H1 (cell line): Measurements from ENCODE around the gene ITGAV. TPM values are rescaled to one million over a fixed set of nuclear protein-coding genes. Genes with fewer than 3 reads are reported as not detected.

ENCODE experiments used
- CTCF ChIA-PET: fragments of 300-600 bp; sonication (Branson Sonifier 250); formaldehyde crosslinking; loops from one replicate; lab custom pipeline; 2021; ENCODE audit not compliant: partially characterized antibody; lab: Charles Lee
- POLR2A ChIA-PET: fragments of 300-600 bp; sonication (Branson Sonifier 250); formaldehyde crosslinking; loops from one replicate; lab custom pipeline; 2021; ENCODE audit warnings: inconsistent platforms; ENCODE audit not compliant: partially characterized antibody; lab: Charles Lee
- DNase-seq, 2 experiments: peaks; one replicate each; pipeline versions ENCODE4 v3.0.0 to v3.0.0-alpha.2; 2010 to 2022; ENCODE audit warnings: low spot score in 2 of 2, low read depth in 1 of 2, mixed read lengths in 1 of 2
- FAIRE-seq: peaks from 2 replicates; lab custom pipeline; 2011; peaks lifted over from hg19 to GRCh38; lab: Jason Lieb, UNC
- H2AFZ ChIP-seq: 2 replicates; pipeline ENCODE4 v1.8.1; 2012; ENCODE audit warnings: low read length, inconsistent platforms
- H2AK5ac ChIP-seq: 2 replicates; pipeline ENCODE4 v1.6.1; 2013; ENCODE audit warnings: low read depth, low read length
- H2BK120ac ChIP-seq: replicated peaks from 2 replicates; pipeline ENCODE3; 2013; ENCODE audit warnings: low read depth, low read length, inconsistent platforms
- H2BK12ac ChIP-seq: 2 replicates; pipeline ENCODE4 v1.6.1; 2013; ENCODE audit warnings: low read depth, low read length
- H2BK15ac ChIP-seq: 2 replicates; pipeline ENCODE4 v1.6.1; 2013; ENCODE audit warnings: low read length
- H2BK20ac ChIP-seq: 2 replicates; pipeline ENCODE4 v1.6.1; 2013; ENCODE audit warnings: low read length
- H2BK5ac ChIP-seq: 2 replicates; pipeline ENCODE4 v1.6.1; 2013; ENCODE audit warnings: low read depth, low read length
- H3K14ac ChIP-seq: 2 replicates; pipeline ENCODE4 v1.6.1; 2013; ENCODE audit warnings: inconsistent platforms; ENCODE audit not compliant: insufficient read length
- H3K18ac ChIP-seq: 2 replicates; pipeline ENCODE4 v1.6.1; 2013; ENCODE audit warnings: low read length; ENCODE audit errors: extremely low read depth
- H3K23ac ChIP-seq: 2 replicates; pipeline ENCODE4 v1.6.1; 2013; ENCODE audit warnings: inconsistent platforms; ENCODE audit not compliant: insufficient read length
- H3K23me2 ChIP-seq: 2 replicates; pipeline ENCODE4 v1.6.1; 2013; ENCODE audit warnings: low read depth, low read length
- H3K27ac ChIP-seq: 2 replicates; pipeline ENCODE4 v1.6.1; 2011; ENCODE audit warnings: low read depth, low read length, inconsistent platforms
- H3K27me3 ChIP-seq, 4 experiments: replicated peaks in 1 of 4; 1 replicate in 1 of 4; 2 replicates in 3 of 4; pipeline versions ENCODE4 v1.6.1 to v1.8.1; 2011 to 2013; ENCODE audit warnings: low read length in 3 of 4, mild to moderate bottlenecking in 3 of 4, inconsistent platforms in 2 of 4, mixed read lengths in 2 of 4, moderate library complexity in 1 of 4; ENCODE audit not compliant: control insufficient read depth in 3 of 4, insufficient read depth in 3 of 4; ENCODE audit errors: extremely low read depth in 1 of 4
- H3K36me3 ChIP-seq, 4 experiments: 2 replicates each; pipeline versions ENCODE4 v1.6.1 to v1.8.1; 2011 to 2013; ENCODE audit warnings: mild to moderate bottlenecking in 4 of 4, low read length in 3 of 4, moderate library complexity in 2 of 4, control low read depth in 1 of 4, inconsistent platforms in 1 of 4; ENCODE audit not compliant: insufficient read depth in 4 of 4, control insufficient read depth in 2 of 4
- H3K4ac ChIP-seq: replicated peaks from 2 replicates; pipeline ENCODE3; 2013; ENCODE audit warnings: low read length, low read depth, mixed read lengths, inconsistent platforms; ENCODE audit not compliant: insufficient read length
- H3K4me1 ChIP-seq, 4 experiments: replicated peaks in 1 of 4; 1 replicate in 1 of 4; 2 replicates in 3 of 4; pipeline versions ENCODE4 v1.6.1 to v1.8.1; 2011 to 2013; ENCODE audit warnings: low read length in 3 of 4, inconsistent platforms in 2 of 4, mixed read lengths in 1 of 4; ENCODE audit not compliant: insufficient read depth in 4 of 4, control insufficient read depth in 3 of 4
- H3K4me2 ChIP-seq, 2 experiments: 2 replicates each; pipeline versions ENCODE4 v1.6.1 to v1.8.1; 2011 to 2013; ENCODE audit warnings: low read depth in 2 of 2, low read length in 2 of 2, control low read depth in 1 of 2, inconsistent platforms in 1 of 2, mild to moderate bottlenecking in 1 of 2; ENCODE audit not compliant: insufficient read depth in 1 of 2
- H3K4me3 ChIP-seq, 4 experiments: fragments of 200-600, 300-600 bp in 1 of 4; sonication (generic), shearing (Covaris generic), sonication (Bioruptor Twin) in 1 of 4; 2 replicates each; pipeline versions ENCODE4 v1.5.1 to v1.8.1; 2011 to 2016; ENCODE audit warnings: low read length in 4 of 4, low read depth in 3 of 4, control low read depth in 2 of 4, inconsistent platforms in 2 of 4, mild to moderate bottlenecking in 2 of 4, mixed read lengths in 1 of 4, moderate library complexity in 1 of 4; ENCODE audit not compliant: insufficient read depth in 2 of 4; ENCODE audit errors: extremely low read depth in 1 of 4
- H3K56ac ChIP-seq: replicated peaks from 2 replicates; pipeline ENCODE3; 2013; ENCODE audit warnings: low read depth, mild to moderate bottlenecking, mixed read lengths, low read length, inconsistent platforms; ENCODE audit not compliant: insufficient read length
- H3K79me1 ChIP-seq: 2 replicates; pipeline ENCODE4 v1.6.1; 2013; ENCODE audit warnings: low read depth, low read length, control low read depth
- H3K79me2 ChIP-seq, 2 experiments: 2 replicates each; pipeline versions ENCODE4 v1.6.1 to v1.8.1; 2012 to 2013; ENCODE audit warnings: low read length in 2 of 2, mild to moderate bottlenecking in 2 of 2, inconsistent platforms in 1 of 2; ENCODE audit not compliant: insufficient read depth in 2 of 2, control insufficient read depth in 1 of 2
- H3K9ac ChIP-seq, 4 experiments: replicated peaks in 1 of 4; 1 replicate in 1 of 4; 2 replicates in 3 of 4; pipeline versions ENCODE4 v1.6.1 to v1.8.1; 2011 to 2013; ENCODE audit warnings: low read depth in 3 of 4, low read length in 3 of 4, control low read depth in 2 of 4, mild to moderate bottlenecking in 2 of 4, moderate library complexity in 2 of 4, inconsistent platforms in 1 of 4; ENCODE audit errors: extremely low read depth in 1 of 4
- H3K9me3 ChIP-seq, 2 experiments: 2 replicates each; pipeline versions ENCODE4 v1.6.1 to v1.8.1; 2012 to 2013; ENCODE audit warnings: mild to moderate bottlenecking in 2 of 2, moderate library complexity in 2 of 2, control low read depth in 1 of 2, inconsistent platforms in 1 of 2, low read depth in 1 of 2, low read length in 1 of 2, mixed read lengths in 1 of 2; ENCODE audit not compliant: insufficient read depth in 2 of 2
- H4K20me1 ChIP-seq, 2 experiments: replicated peaks in 1 of 2; 2 replicates each; pipeline versions ENCODE3 to v1.8.1; 2011 to 2013; ENCODE audit warnings: inconsistent platforms in 2 of 2, low read length in 2 of 2, mild to moderate bottlenecking in 1 of 2; ENCODE audit not compliant: insufficient read depth in 2 of 2, control insufficient read depth in 1 of 2
- H4K5ac ChIP-seq: 2 replicates; pipeline ENCODE4 v1.6.1; 2013; ENCODE audit warnings: low read length, low read depth, mixed read lengths, inconsistent platforms; ENCODE audit not compliant: insufficient read length
- H4K8ac ChIP-seq: 2 replicates; pipeline ENCODE4 v1.8.0; 2013; ENCODE audit warnings: mild to moderate bottlenecking, moderate library complexity, low read length, inconsistent platforms; ENCODE audit not compliant: insufficient read depth; ENCODE audit errors: extremely low read depth
- H4K91ac ChIP-seq: replicated peaks from 2 replicates; pipeline ENCODE3; 2013; ENCODE audit warnings: low read length, mixed read lengths, inconsistent platforms; ENCODE audit not compliant: insufficient read length
- JUN ChIP-seq: IDR thresholded peaks from 2 replicates; pipeline ENCODE4 v1.6.1; 2011; ENCODE audit warnings: low read depth, mild to moderate bottlenecking, improper control_type of control experiment, low read length
- RBBP5 ChIP-seq: IDR thresholded peaks from 2 replicates; pipeline ENCODE4 v1.7.1; 2012; ENCODE audit warnings: low read depth, mild to moderate bottlenecking, inconsistent platforms, low read length, moderate library complexity, borderline replicate concordance
- YY1 ChIP-seq: IDR thresholded peaks from 2 replicates; pipeline ENCODE4 v1.6.1; 2011; ENCODE audit warnings: low read depth, mild to moderate bottlenecking, low read length
- polyA plus RNA-seq, 7 experiments: library from polyadenylated mRNA; depleted of rRNA in 3 of 7; stranded (reverse) in 5 of 7; unstranded in 2 of 7; fragments of >200 nt in 5 of 7; fragments of 200-250 nt in 2 of 7; gene quantifications; 1 replicate in 5 of 7; 2 replicates in 1 of 7; 4 replicates in 1 of 7; pipeline versions ENCODE4 v1.2.1 to v1.2.3, GENCODE V29; 2011 to 2013; ENCODE audit warnings: missing spikeins in 2 of 7, mixed read lengths in 2 of 7
- total RNA-seq: library from RNA; stranded (reverse); fragmentation: NEBNext Ultra II Directional; extraction: Animal tissue kit (Norgen Biotek cat#: 25700); gene quantifications from 2 replicates; pipeline ENCODE4 v1.2.1, GENCODE V29; 2021

The ITGAV gene
- total and polyA plus RNA-seq, 2 of the 8 experiments (the other 6 are each of a cell fraction or from before 2014, with no cell fraction given), result 11.7 to 42.4 TPM

DNA sequence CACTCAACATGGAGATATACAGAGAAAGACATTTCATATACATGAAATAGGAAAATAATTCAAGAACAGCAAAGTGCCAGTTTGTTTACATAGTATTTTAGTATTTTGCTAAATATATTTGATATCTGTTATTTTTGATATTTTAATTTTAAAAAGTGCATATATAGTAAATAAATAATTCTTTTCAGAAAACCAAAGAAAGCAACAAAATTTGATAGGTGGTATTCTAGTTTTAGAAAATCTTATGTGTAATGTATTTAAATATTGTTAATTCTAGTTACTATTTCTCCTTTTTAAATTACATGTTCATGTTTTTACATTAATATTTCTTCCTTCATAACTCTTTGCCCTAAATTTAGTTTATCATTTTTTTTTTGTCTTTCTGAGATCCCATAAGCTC is 69.5 kb downstream of the ITGAV start:
- H4K8ac ChIP-seq, result no peak overlapping the region
- no peak overlapping the region for H3K18ac ChIP-seq
- DNase-seq (no peak), FAIRE-seq (no peak)
- H3K4me3 ChIP-seq, result no peak overlapping the region
- no peak overlapping the region for H2BK20ac ChIP-seq
- no peaks in the 10 kb centered on the region for H3K23me2 ChIP-seq
- H2AFZ ChIP-seq, result no peak overlapping the region
- no peak overlapping the region for H2BK5ac ChIP-seq
- no peaks in the 10 kb centered on the region for H4K20me1 ChIP-seq
- no peak overlapping the region for H4K5ac ChIP-seq
- no peaks in the 10 kb centered on the region for H3K27me3 ChIP-seq
- H3K4me2 ChIP-seq, result no peak overlapping the region
- no peaks in the 10 kb centered on the region for H3K79me2 ChIP-seq
- no peak overlapping the region for H3K27ac ChIP-seq
- no peak overlapping the region for H3K56ac ChIP-seq
- no peak overlapping the region for H4K91ac ChIP-seq
- H3K9me3 ChIP-seq, result no peaks in the 10 kb centered on the region
- H3K9ac ChIP-seq, result no peak overlapping the region
- no peak overlapping the region for H3K14ac ChIP-seq
- POLR2A ChIA-PET, result no interaction called here
- H2BK120ac ChIP-seq, result no peak overlapping the region
- CTCF ChIA-PET, result interaction anchor here (0.6 to 0.9 kb wide), 2 partner anchors 10 to 14 kb away, joined by 3 read pairs; no protein-coding TSS in a partner anchor
- no peak overlapping the region for H3K23ac ChIP-seq
- H3K4ac ChIP-seq, result no peak overlapping the region
- TF ChIP-seq YY1 (no peak), JUN (no peak), RBBP5 (no peak)
- H2BK12ac ChIP-seq, result no peak overlapping the region
- no peak overlapping the region for H2AK5ac ChIP-seq
- peaks cover 0 to 10% (median 4%) of the 10 kb centered on the region in 4 experiments; a peak in 4 of 8 replicates for H3K36me3 ChIP-seq
- H3K79me1 ChIP-seq, result no peaks in the 10 kb centered on the region
- no peak overlapping the region for H2BK15ac ChIP-seq
- peaks cover 0 to 2% (median 0%) of the 10 kb centered on the region in 4 experiments; a peak in 1 of 7 replicates for H3K4me1 ChIP-seq
